ENCODE results near the gene SLC22A2. TPM values are rescaled to one million over a fixed set of nuclear protein-coding genes. Genes with fewer than 3 reads are reported as not detected.
A peak's percentile ranks its signal among the peaks of the same experiment; 100 is the strongest.

Gene SLC22A2
- total RNA-seq, 4 donors from 2014 or later: not detected

DNA sequence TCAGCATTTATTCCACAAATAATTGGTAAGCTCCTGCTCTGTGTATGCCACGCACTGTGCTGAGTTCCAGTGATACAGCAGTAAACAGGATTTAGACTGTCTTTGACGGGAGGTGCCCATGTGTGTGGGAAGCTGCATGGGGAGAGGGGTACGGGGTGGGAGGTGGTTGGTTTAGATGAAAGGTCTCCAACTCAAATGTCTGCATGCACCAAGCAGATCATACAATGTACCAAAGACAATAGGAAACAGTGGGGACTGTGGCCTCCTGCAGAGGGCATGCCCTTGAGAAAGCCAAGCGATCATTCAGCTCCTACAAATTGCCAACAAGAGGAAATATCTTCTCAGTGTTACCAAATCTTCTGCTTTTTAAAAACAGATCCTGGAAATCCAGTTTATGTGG, 36.1 kb downstream of the SLC22A2 start:
- TF ChIP-seq POLR2AphosphoS5 (IDR thresholded peaks at IDR 0.05) (no peak), EP300 (IDR thresholded peaks at IDR 0.05; ENCODE audit: low read depth) (no peak), POLR2A (IDR thresholded peaks at IDR 0.05) (no peak)
- TF ChIP-seq, protein P1, sequence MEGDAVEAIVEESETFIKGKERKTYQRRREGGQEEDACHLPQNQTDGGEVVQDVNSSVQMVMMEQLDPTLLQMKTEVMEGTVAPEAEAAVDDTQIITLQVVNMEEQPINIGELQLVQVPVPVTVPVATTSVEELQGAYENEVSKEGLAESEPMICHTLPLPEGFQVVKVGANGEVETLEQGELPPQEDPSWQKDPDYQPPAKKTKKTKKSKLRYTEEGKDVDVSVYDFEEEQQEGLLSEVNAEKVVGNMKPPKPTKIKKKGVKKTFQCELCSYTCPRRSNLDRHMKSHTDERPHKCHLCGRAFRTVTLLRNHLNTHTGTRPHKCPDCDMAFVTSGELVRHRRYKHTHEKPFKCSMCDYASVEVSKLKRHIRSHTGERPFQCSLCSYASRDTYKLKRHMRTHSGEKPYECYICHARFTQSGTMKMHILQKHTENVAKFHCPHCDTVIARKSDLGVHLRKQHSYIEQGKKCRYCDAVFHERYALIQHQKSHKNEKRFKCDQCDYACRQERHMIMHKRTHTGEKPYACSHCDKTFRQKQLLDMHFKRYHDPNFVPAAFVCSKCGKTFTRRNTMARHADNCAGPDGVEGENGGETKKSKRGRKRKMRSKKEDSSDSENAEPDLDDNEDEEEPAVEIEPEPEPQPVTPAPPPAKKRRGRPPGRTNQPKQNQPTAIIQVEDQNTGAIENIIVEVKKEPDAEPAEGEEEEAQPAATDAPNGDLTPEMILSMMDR (IDR thresholded peaks at IDR 0.05): no peak
- in situ Hi-C loops (cut with MboI; ENCODE audit: low pct_ligation_motif_present in 1 of 4, low pct_unique_long_range_greater_than_20kb in 1 of 4, low sequenced_read_pairs in 3 of 4) (no loop called here), intact Hi-C loops (cut with DNase I; ENCODE audit: low total_unique reads) (no loop called here)
- WGBS, 2 donors (ENCODE audit: low coverage in 1 of 2): 20 to 76% methylated on average over 1 to 4 of the region's 4 CpGs
- no peaks in the 10 kb centered on the region for H3K9me3 ChIP-seq
- peaks cover 5 to 18% (median 11%) of the 10 kb centered on the region in 4 donors for H3K4me1 ChIP-seq
- no peaks in the 10 kb centered on the region for H3K36me3 ChIP-seq
- no peak overlapping the region for H3K4me3 ChIP-seq
- peak overlapping the region; percentile 60 to 69 (median 66) for H3K27ac ChIP-seq
- H3K27me3 ChIP-seq: no peaks in the 10 kb centered on the region
- no peak for DNase-seq

DNA sequence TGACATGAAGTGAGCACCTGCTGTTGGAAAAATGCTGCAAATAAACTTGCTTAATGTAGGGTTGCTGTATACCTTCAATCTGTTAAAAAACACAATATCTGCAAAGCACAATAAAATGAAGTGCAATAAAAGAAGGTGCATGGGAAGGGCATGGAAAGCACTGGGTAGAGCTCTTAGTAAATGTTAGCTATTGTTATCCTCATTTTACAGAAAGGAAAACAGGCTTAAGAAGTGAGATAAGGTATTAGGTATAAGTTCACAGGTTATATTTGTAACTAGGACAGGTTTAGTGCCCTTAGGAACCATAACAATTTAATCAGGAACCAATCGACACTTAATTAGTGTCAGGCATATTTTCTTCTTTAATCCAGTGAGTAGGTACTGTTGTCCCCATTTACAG, 36.7 kb downstream of the SLC22A2 start:
- Histone ChIP-seq H3K4me3 (no peak overlapping the region), H3K27ac (peak overlapping the region; percentile 60 to 69 (median 66)), H3K9me3 (no peaks in the 10 kb centered on the region), H3K4me1 (peaks cover 5 to 18% (median 11%) of the 10 kb centered on the region in 4 donors), H3K36me3 (no peaks in the 10 kb centered on the region), H3K27me3 (no peaks in the 10 kb centered on the region)
- TF ChIP-seq POLR2AphosphoS5 (IDR thresholded peaks at IDR 0.05) (peak in 1 of 3 donors; percentile 13), POLR2A (IDR thresholded peaks at IDR 0.05) (no peak), EP300 (IDR thresholded peaks at IDR 0.05; ENCODE audit: low read depth) (no peak)
- TF ChIP-seq, protein P1 (IDR thresholded peaks at IDR 0.05): no peak
- intact Hi-C loops (cut with DNase I; ENCODE audit: low total_unique reads): no loop called here
- WGBS, 2 donors (ENCODE audit: low coverage in 1 of 2): 13 to 33% methylated on average over 1 of the region's 1 CpG
- in situ Hi-C loops (cut with MboI; ENCODE audit: low pct_ligation_motif_present in 1 of 4, low pct_unique_long_range_greater_than_20kb in 1 of 4, low sequenced_read_pairs in 3 of 4): no loop called here
- no peak for DNase-seq

DNA sequence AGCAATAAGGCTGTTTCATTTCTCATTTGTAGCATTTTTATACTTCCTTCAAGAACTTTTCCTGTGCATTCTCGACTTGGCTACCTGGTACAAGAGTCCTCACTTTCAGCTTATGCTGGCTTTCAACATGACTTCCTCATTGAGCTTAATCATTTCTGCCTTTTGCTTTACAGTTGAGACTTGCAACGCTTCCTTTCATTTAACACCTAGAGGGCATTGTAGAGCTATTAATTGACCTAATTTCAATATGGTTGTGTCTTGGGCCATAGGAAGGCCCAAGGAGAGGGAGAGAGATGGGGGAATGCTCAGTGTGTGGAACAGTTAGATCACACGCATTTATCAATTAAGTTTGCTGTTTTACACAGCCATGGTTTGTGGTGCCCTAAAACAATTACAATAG, 37.2 kb downstream of the SLC22A2 start:
- peaks cover 5 to 18% (median 11%) of the 10 kb centered on the region in 4 donors for H3K4me1 ChIP-seq
- H3K27me3 ChIP-seq: no peaks in the 10 kb centered on the region
- DNase-seq: no peak
- 19 to 32% methylated on average over 3 of the region's 3 CpGs for WGBS, 2 donors (ENCODE audit: low coverage in 1 of 2)
- no peak overlapping the region for H3K4me3 ChIP-seq
- TF ChIP-seq POLR2A (IDR thresholded peaks at IDR 0.05): no peak
- TF ChIP-seq, protein P1 (IDR thresholded peaks at IDR 0.05): peak in 4 of 5 experiments; percentile 7 to 59 (median 32)
- peak overlapping the region; percentile 60 to 69 (median 66) for H3K27ac ChIP-seq
- in situ Hi-C loops (cut with MboI; ENCODE audit: low pct_ligation_motif_present in 1 of 4, low pct_unique_long_range_greater_than_20kb in 1 of 4, low sequenced_read_pairs in 3 of 4) (no loop called here), intact Hi-C loops (cut with DNase I; ENCODE audit: low total_unique reads) (no loop called here)
- no peaks in the 10 kb centered on the region for H3K9me3 ChIP-seq
- H3K36me3 ChIP-seq: no peaks in the 10 kb centered on the region

DNA sequence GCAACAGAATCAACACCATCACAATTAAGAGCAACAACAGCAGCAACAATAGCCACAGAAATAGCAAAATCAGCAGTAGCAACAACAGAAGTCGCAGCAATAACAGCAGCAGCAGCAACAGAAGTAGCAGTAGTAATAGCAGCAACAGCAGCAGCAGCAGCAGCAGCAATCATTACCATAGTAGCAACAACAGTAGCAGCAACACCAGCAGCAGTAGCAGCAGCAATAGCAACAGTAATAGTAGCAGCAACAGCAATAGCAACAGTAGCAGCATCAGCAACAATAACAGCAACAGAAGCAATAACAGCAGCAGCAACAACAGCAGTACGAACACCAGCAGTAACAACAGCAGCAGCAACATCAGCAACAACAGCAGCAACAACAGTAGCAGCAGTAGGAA, 39.8 kb downstream of the SLC22A2 start:
- Histone ChIP-seq H3K4me1 (peaks cover 5 to 18% (median 11%) of the 10 kb centered on the region in 4 donors), H3K27me3 (no peaks in the 10 kb centered on the region), H3K36me3 (no peaks in the 10 kb centered on the region), H3K27ac (no peak overlapping the region), H3K9me3 (no peaks in the 10 kb centered on the region), H3K4me3 (no peak overlapping the region)
- in situ Hi-C loops (cut with MboI; ENCODE audit: low pct_ligation_motif_present in 1 of 4, low pct_unique_long_range_greater_than_20kb in 1 of 4, low sequenced_read_pairs in 3 of 4) (no loop called here), intact Hi-C loops (cut with DNase I; ENCODE audit: low total_unique reads) (no loop called here)
- 50 to 71% methylated on average over 1 to 2 of the region's 2 CpGs for WGBS, 2 donors (ENCODE audit: low coverage in 1 of 2)
- DNase-seq: no peak
- TF ChIP-seq POLR2A (IDR thresholded peaks at IDR 0.05) (no peak), EP300 (IDR thresholded peaks at IDR 0.05; ENCODE audit: low read depth) (no peak), POLR2AphosphoS5 (IDR thresholded peaks at IDR 0.05) (no peak)
- TF ChIP-seq, protein P1 (IDR thresholded peaks at IDR 0.05): no peak
